Fibroblast of mammary gland (primary cell): ENCODE measurements around the gene KCNQ5.
A peak's percentile ranks its signal among the peaks of the same experiment; 100 is the strongest.

Experiments
- DNase-seq: peaks from one replicate; pipeline ENCODE4 v3.0.0-alpha.2; 2010; ENCODE audit warnings: low read depth
- H3K4me3 ChIP-seq: 2 replicates; pipeline ENCODE4 v1.5.1; 2011; ENCODE audit warnings: low read depth, mild to moderate bottlenecking, low read length, moderate library complexity; ENCODE audit not compliant: control insufficient read depth
- CTCF ChIP-seq: conservative IDR thresholded peaks from 2 replicates; pipeline ENCODE4 v1.5.1; 2011; ENCODE audit warnings: low read depth, low read length, inconsistent platforms; ENCODE audit not compliant: control insufficient read depth, insufficient read depth

The KCNQ5 gene

GRCh38 chr6:72861935-72862432 is 240.1 kb downstream of the KCNQ5 start:
- no peak for TF ChIP-seq CTCF
- peak; percentile 64 for DNase-seq
- H3K4me3 ChIP-seq = no peak overlapping the region

GRCh38 chr6:72863131-72863530 is 241.3 kb downstream of the KCNQ5 start:
- no peak overlapping the region for H3K4me3 ChIP-seq
- TF ChIP-seq CTCF = no peak
- no peak for DNase-seq

GRCh38 chr6:72864236-72864635 is 242.4 kb downstream of the KCNQ5 start:
- TF ChIP-seq CTCF = no peak

GRCh38 chr6:72864799-72865198 is 242.9 kb downstream of the KCNQ5 start:
- H3K4me3 ChIP-seq = no peak overlapping the region
- TF ChIP-seq CTCF = no peak
- no peak for DNase-seq

More at GRCh38 chr6:72864236-72864635, 242.4 kb downstream of the KCNQ5 start:
- H3K4me3 ChIP-seq = no peak overlapping the region
- no peak for DNase-seq

GRCh38 chr6:72865467-72865866 is 243.6 kb downstream of the KCNQ5 start:
- no peak for TF ChIP-seq CTCF
- DNase-seq = peak; percentile 28
- H3K4me3 ChIP-seq = no peak overlapping the region

GRCh38 chr6:72869621-72870020 is 247.8 kb downstream of the KCNQ5 start:
- H3K4me3 ChIP-seq = no peak overlapping the region
- no peak for DNase-seq
- no peak for TF ChIP-seq CTCF

- DNase-seq = no peak
- no peak for TF ChIP-seq CTCF
- H3K4me3 ChIP-seq = no peak overlapping the region
These were observed 251.6 kb downstream of the KCNQ5 start for GRCh38 chr6:72873433-72873832.
